Activated CD4-positive, alpha-beta T cell treated with anti-CD3 and anti-CD28 coated beads for 48 hours (primary cell): ENCODE data around the gene RAP2B.
"Not testable (repeated sequence)": the region's sequence is repeated elsewhere in the genome, so short reads cannot be mapped to it uniquely, and the experiment has no call there.

Experiments used
- DNase-seq: peaks from one replicate; pipeline ENCODE4 v3.0.0-alpha.2; 2020

The RAP2B gene

DNA sequence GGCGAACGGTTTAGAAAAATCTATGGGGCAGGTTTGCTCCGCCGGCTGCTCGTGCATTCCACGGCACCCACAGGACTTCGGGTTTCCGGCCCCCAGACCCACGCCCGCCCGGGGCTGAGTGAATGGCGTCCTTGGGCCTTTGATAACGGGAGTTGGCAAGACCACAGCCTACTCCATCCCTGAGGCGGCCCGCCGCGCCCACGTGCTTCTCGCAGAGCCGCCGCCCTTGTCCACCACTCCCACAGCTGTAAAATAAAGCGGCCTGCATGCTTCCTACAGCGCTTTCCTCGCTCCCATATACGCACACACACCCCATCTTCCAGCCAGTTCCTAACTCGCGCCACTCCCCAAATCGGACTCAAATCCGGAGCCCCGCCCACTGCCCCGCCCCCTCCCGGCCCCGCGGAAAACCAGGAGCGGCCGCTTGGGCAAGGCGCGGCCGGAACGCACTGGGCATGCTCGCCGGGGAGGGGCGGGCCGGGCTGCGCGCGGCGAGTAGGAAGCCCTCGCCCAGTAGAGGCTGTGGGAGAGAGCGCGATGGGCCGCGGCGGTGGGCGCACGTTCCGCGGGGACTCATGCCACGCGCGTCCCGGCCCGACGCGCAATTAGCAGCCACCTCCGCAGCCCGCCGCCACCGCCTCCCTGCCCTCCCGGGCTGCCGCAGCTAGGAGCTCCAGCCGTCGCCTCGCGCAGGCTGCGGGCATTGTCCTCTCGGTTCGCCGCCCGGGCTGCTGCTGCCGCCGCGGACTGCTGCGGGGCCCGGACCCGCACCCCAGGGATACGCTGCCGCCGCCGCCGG, at the start of gene RAP2B:
Gene RAP2B (plus strand): TSS at position 513 of the 799 bp plus-strand sequence. CDS start 468 bp downstream, outside the sequence.
- DNase-seq: peak; percentile 97

DNA sequence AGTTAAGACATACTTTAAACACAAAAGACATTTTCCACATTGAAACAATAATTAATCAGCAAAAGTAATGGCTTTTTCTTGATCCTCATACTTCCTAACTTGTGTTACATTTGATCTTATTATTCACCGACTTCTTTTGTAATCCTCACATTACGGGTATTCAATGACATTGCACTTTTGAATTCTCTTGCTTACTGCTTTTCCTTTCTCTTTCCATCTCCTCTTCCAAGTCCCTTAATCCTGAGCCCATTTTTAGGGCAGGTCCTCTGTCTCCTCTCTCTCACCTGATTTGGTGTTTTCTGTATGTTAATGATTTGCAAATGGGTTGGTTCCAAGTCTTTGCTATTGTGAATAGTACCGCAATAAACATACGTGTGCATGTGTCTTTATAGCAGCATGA, 48.5 kb upstream of the RAP2B start:
- no peak for DNase-seq

GRCh38 chr3:153114270-153114669, 47.8 kb upstream of the RAP2B start:
- not testable (repeated sequence) for DNase-seq

DNA sequence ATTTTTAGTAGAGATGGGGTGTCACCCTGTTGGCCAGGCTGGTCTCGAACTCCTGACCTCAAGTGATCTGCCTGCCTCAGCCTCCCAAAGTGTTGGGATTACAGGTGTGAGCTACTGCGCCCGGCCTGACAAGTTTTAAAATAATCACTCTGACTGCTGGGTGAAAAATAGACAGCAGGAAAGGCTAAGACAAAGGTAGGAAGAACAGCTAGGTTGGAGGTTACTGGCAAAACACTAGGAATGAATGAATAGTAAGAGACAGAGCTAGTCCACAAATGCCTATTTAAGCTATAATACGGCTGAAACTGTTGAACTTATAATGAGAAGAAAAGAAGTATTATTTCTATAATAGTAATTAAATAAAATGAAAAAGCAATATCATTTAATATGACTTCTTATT, 46.7 kb upstream of the RAP2B start:
- no peak for DNase-seq

DNA sequence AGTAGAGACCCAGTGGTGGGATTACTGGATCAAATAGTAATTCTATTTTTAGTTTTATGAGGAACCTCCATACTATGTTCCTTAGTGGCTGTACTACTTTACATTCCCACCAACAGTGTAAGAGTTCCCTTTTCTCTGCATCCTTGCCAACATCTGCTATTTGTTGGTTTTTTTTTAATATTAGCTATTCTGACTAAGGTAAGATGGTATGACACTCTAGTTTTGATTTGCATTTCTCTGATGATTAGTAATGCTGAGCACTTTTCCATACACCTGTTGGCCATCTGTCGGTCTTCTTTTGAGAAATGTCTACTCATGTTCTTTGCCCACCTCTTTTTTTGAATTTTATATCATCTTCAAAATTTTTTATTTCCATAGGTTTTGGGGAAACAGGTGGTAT, 34.2 kb upstream of the RAP2B start:
- no peak for DNase-seq

GRCh38 chr3:153129426-153129825, 32.6 kb upstream of the RAP2B start:
- no peak for DNase-seq

GRCh38 chr3:153129866-153130265, 32.2 kb upstream of the RAP2B start:
- DNase-seq: no peak

- DNase-seq: no peak
Observed at GRCh38 chr3:153130312-153130977, 31.6 kb upstream of the RAP2B start.

GRCh38 chr3:153137626-153138025, 24.4 kb upstream of the RAP2B start:
- no peak for DNase-seq

DNA sequence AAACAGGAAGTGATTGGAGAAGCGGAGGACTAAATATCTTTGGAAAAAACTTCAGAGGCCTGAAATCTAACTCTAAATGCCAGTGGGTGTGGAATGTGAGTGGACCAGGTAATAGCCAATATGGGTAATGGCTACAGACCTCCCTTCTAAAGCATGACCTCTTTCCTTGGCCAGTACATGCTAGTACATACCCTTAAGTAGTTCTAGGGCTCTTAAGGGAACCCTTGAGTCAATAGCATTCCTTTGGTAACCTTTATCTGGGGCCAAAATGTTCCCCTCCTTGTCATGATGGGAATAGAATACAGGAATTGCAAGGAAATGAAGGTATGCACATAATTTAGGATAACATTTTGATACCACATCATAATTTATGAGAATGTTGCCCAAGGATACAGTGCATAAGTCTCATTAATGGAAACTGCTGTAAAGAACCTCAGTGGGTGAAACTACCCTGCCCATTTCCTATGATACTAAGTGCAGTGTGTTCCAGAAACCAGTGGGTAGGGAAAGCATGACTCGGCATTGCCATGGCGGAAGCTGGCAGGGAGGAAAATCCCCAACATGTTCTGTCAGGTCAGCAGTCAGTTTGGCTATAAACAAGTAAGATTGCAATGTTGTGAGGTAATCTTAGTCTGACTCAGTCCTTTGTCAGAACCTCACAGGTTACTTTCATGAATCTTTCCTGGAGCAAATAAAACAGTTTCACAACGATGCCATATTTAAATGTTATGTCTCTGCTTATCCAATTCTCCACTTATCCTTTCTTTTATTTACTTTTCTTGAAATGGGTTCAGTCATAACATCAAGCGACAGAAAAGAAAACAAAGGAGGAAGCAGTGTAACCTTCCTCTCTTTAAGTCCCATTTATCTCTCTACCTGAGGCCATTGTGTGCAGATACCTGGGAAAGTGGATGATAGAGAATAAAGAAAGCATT, 23.5 kb upstream of the RAP2B start:
- DNase-seq: peak; percentile 81

DNA sequence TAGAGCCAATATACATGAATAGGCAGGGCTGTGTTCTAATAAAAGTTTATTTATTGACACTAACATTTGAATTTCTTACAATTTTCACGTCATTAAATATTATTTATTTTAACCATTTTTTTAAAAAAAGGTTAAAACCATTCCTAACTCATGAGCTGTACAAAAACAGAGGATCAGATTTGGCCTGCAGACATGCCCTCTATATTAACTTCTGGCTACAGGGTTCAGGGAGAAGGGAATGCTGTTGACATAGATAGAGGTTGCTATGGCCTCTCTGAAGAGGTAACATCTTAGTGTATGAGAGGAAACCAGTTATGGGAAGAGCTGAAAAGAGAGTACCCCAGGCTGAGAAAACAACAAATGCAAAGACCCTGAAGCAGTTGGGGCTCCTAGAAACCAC, 19.1 kb upstream of the RAP2B start:
- DNase-seq: no peak

DNA sequence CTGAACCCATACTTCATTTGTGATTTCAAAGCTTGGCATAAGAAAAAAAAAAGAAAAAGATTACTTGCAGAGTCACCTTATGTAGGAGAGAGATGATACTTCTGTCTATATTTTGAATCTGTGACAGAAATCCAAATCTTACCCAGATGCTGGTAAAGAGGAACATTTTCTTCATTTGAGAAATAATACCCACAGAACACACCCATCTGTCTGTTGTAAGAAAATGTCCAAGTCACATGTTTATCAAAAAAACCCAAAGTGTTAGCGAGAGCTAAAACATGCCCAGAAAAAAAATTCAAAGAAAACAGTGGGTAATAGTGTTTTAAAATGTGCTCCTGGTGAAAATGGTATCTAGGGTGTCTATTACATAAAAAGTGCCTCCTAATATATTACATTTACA, 18.0 kb upstream of the RAP2B start:
- DNase-seq: no peak

- no peak for DNase-seq
Observed at GRCh38 chr3:153144779-153145178, 17.2 kb upstream of the RAP2B start.

GRCh38 chr3:153145454-153145853, 16.6 kb upstream of the RAP2B start:
- DNase-seq: no peak

DNA sequence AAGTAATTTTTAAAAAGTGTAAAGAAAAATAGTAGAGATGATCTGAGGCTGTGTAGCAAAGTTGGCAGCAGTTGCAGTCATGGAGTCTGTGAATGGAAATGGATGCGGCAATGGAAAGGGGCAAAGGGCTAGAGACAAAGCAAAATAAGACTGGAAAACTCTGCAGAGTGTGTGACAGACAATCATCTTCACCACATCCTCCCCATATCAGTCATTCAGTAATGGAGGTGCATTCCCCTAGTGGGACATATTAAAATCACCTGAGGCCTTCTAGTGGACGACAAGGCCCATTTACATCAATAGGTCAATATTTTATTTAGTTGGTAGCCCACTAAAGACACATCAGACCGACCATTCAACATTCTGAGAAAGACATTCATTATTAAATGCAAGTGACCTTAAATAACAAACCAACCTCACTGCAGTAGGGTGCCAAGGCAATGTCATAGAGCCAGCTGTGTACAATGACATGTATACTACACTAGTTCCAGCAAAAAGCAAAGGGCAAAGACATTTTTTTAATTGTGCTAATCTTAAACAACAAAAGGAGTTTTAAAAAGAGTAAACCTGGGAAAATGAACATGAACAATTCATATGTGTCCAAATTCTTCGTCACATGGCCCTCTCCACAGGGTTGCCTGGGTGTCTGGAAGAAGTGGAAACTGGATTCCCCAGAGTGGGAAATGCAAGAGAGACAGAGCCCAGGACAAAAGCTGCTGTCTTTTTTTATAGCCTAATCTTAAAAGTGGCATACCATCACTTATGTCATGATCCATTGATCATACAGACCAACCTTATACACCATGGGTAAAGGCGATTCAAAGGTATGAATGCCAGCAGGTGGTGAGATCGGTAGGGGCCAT, 15.6 kb upstream of the RAP2B start:
- no peak for DNase-seq

DNA sequence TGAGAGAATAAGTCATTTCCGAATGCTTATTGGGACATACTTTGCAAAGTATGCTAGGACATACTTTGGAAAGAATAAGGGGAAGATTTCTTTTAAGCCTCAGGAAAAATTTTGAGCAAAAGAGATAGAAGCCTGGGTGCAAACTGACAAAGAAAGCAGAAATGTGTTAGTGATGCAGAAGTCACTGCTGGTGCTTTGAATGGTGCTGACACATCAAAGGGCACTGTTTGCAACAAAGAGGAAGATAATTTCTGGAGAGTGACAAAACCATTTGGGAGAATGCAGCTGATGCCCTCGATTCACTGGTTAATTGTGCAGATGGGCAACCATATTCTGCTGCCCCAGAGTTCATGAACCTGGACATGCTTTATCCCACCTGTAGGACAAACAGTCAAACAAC, 11.0 kb upstream of the RAP2B start:
- no peak for DNase-seq

DNA sequence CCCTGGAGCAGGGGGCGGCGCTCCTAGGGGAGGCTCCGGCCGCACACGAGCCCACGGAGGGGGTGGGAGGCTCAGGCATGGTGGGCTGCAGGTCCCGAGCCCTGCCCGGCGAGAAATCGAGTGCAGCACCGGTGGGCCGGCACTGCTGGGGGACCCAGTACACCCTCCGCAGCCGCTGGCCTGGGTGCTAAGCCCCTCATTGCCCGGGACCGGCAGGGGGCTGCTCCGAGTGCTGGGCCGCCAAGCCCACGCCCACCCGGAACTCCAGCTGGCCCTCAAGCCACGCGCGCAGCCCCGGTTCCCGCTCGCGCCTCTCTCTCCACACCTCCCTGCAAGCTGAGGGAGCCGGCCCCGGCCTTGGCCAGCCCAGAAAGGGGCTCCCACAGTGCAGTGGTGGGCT, 6.2 kb upstream of the RAP2B start:
- DNase-seq: not testable (repeated sequence)

DNA sequence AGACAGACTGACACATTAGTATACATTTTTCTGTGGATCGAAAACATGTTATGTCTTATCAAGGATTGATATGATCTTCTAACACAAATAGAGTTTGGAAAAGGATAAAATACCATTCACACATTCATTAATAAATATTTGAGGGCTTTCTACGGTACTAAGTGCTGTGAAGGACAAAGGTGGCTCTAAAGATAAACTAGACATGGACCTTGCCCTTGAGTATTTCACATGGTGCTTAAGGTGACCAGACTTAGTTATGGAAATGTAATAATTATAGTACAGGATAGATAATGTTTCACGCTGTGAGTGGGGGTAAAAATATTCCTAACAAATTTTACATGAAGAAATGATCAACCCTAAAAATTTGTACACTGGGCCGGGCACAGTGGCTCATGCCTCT, 3.8 kb upstream of the RAP2B start:
- no peak for DNase-seq

DNA sequence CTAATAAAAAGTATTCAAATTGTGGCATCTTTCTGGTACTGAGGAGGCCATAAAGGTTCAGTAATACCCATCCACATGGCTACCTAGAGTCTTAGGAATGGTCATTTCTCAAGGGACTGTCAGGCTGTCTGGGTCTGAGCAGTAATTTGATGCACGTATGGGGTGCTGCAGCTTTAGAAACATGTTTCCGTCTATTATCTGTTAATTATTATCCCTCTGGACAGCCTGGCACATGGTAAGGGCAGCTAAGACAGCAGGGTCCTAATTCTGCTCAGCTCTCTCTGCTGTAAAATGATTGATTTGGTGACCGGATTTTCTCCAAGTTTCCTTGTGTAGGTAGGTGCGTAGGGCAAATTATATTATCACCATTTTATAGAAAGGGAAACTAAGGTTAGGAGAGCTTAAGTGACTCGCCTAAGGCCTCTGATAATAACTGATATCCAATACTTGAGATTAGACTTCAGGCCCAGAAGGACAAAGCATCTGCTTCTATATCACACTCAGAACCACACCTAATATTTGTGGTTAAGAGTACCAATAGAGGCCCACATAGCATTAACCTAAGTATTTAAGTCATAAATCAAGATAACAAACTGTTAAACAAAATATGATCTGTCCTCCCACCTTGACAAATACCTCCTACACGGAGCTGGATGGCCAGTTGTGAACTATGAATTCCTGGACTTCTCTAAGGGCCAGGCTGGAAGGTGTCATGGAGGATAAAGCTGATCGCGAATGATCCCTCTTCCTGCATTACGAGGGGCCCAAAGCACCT, 2.9 kb upstream of the RAP2B start:
- DNase-seq: no peak

DNA sequence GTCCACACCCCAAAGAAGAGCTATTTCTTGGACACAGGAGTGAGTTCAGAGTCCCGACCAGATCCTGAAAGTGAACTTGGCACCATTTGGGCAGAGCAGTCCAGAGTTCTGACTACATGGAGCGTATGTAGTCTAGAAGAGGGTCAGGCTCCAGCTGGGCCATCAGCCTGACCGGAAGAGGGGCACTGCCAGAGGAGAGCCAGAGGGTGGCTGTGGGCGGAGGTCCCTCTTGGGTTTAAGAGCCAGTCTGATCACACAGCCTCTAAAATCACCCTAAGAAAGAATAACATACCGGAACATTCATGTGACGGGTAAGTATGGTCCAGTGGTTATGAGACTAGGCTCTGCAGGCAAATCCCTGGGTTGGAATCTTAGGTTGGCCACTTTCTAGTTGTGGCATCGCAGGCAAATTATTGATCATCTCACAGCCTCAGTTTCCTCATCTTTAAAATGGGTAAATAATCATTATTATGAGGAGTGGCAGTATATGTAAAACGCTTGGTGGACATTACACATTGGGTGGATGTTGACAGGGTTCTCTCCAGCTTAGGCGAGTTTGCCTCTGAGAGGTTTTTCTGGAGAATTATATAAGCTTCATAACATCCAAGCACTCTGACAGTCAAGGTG, 2.1 kb upstream of the RAP2B start:
- DNase-seq: no peak
